Inflammatory macrophage (primary cell): ENCODE data around the gene S1PR4.
"Not testable (repeated sequence)": the region's sequence is repeated elsewhere in the genome, so short reads cannot be mapped to it uniquely, and the experiment has no call there.

Experiments
- DNase-seq, 2 donors: peaks; one replicate each; pipeline ENCODE4 v3.0.0-alpha.2; 2020 to 2022

The S1PR4 gene

GRCh38 chr19:3179739-3180293, 1.2 kb downstream of the S1PR4 start:
- DNase-seq = peak; percentile 16 to 66

GRCh38 chr19:3183721-3184641, 5.4 kb downstream of the S1PR4 start:
- no peak for DNase-seq

- no peak for DNase-seq
Measured at GRCh38 chr19:3184847-3185460, 6.4 kb downstream of the S1PR4 start.

- peak; percentile 94 to 97 for DNase-seq
Measured at GRCh38 chr19:3185461-3186159, 7.0 kb downstream of the S1PR4 start, which contains the start of gene NCLN. TSS of gene NCLN (plus strand) at chr19:3185930. CDS start at chr19:3186031, 101 bp downstream.

GRCh38 chr19:3186160-3186688, 7.7 kb downstream of the S1PR4 start:
- peak in 1 of 2 donors; percentile 12 for DNase-seq

- DNase-seq = peak; percentile 44 to 77
Measured at GRCh38 chr19:3186891-3187661, 8.5 kb downstream of the S1PR4 start.

GRCh38 chr19:3187662-3188511, 9.3 kb downstream of the S1PR4 start:
- DNase-seq = no peak

- DNase-seq = peak in 1 of 2 donors; percentile 21
Measured at GRCh38 chr19:3188627-3189596, 10.3 kb downstream of the S1PR4 start.

GRCh38 chr19:3189702-3190469, 11.3 kb downstream of the S1PR4 start:
- DNase-seq = no peak

GRCh38 chr19:3190470-3190770, 11.9 kb downstream of the S1PR4 start:
- no peak for DNase-seq

GRCh38 chr19:3190921-3191805, 12.6 kb downstream of the S1PR4 start:
- DNase-seq = no peak

- not testable (repeated sequence) for DNase-seq
Measured at GRCh38 chr19:3191806-3192104, 13.2 kb downstream of the S1PR4 start.

- no peak for DNase-seq
Measured at GRCh38 chr19:3192228-3192635, 13.7 kb downstream of the S1PR4 start.

- no peak for DNase-seq
Measured at GRCh38 chr19:3192684-3193083, 14.1 kb downstream of the S1PR4 start.

GRCh38 chr19:3193256-3194105, 14.9 kb downstream of the S1PR4 start:
- DNase-seq = peak; percentile 8 to 20

GRCh38 chr19:3194106-3195087, 15.8 kb downstream of the S1PR4 start:
- no peak for DNase-seq
